GM23338 (cell line): ENCODE measurements around the gene IFT43. TPM values are rescaled to one million over a fixed set of nuclear protein-coding genes. Genes with fewer than 3 reads are reported as not detected.

ENCODE experiments used
- ATAC-seq: fragments of 200-7000 bp; cut with Tn5 transposase; 3 replicates; pipeline ENCODE4 v1.9.1; 2020
- DNase-seq: peaks from one replicate; pipeline ENCODE4 v3.0.0-alpha.2; 2015; ENCODE audit warnings: low spot score
- H2AFZ ChIP-seq: fragments of 200-600 bp; sonication (generic); 2 replicates; pipeline ENCODE4 v1.8.0; 2016; ENCODE audit warnings: antibody characterized with exemption, mild to moderate bottlenecking, moderate library complexity
- H3F3A ChIP-seq: fragments of 200-600 bp; sonication (generic); replicated peaks from 2 replicates; pipeline ENCODE4 v1.8.0; 2017; ENCODE audit warnings: antibody characterized with exemption, mixed run types, low read depth
- H3K27ac ChIP-seq: fragments of 200-600 bp; sonication (generic); 2 replicates; pipeline ENCODE4 v1.6.1; 2016; ENCODE audit warnings: low read depth
- H3K27me3 ChIP-seq: fragments of 200-600 bp; sonication (generic); 2 replicates; pipeline ENCODE4 v1.8.0; 2016; ENCODE audit warnings: mild to moderate bottlenecking, mixed run types, moderate library complexity; ENCODE audit not compliant: insufficient read depth
- H3K36me3 ChIP-seq: fragments of 200-600 bp; sonication (generic); 2 replicates; pipeline ENCODE4 v1.8.0; 2016; ENCODE audit warnings: mild to moderate bottlenecking; ENCODE audit not compliant: insufficient read depth
- H3K4me1 ChIP-seq: fragments of 200-600 bp; sonication (generic); 2 replicates; pipeline ENCODE4 v1.8.0; 2016; ENCODE audit warnings: mild to moderate bottlenecking, moderate library complexity; ENCODE audit not compliant: insufficient read depth
- H3K4me2 ChIP-seq: fragments of 200-600 bp; sonication (generic); 2 replicates; pipeline ENCODE4 v1.7.1; 2017; ENCODE audit warnings: mixed run types
- H3K4me3 ChIP-seq: fragments of 200-600 bp; sonication (generic); 2 replicates; pipeline ENCODE4 v1.6.1; 2016; ENCODE audit warnings: mixed run types
- H3K79me2 ChIP-seq: fragments of 200-600 bp; sonication (generic); replicated peaks from 2 replicates; pipeline ENCODE4 v1.8.0; 2017; ENCODE audit warnings: mild to moderate bottlenecking; ENCODE audit not compliant: insufficient read depth
- H3K9me2 ChIP-seq: fragments of 200-600 bp; sonication (generic); 2 replicates; pipeline ENCODE4 v1.8.0; 2017; ENCODE audit not compliant: insufficient read depth
- H4K20me1 ChIP-seq: fragments of 200-600 bp; sonication (generic); replicated peaks from 2 replicates; pipeline ENCODE4 v1.8.0; 2017; ENCODE audit warnings: mild to moderate bottlenecking; ENCODE audit not compliant: insufficient read depth
- H3K27ac Mint-ChIP-seq: 2 replicates; pipeline ENCODE4 v1.8.0; 2020; ENCODE audit warnings: inconsistent platforms, mild to moderate bottlenecking, moderate library complexity, mixed read lengths
- H3K27me3 Mint-ChIP-seq: 3 replicates; pipeline ENCODE4 v1.8.0; 2022; ENCODE audit warnings: low read depth, mild to moderate bottlenecking, moderate library complexity, mixed read lengths, inconsistent platforms; ENCODE audit not compliant: insufficient read depth, poor library complexity
- H3K36me3 Mint-ChIP-seq: 3 replicates; pipeline ENCODE4 v1.8.0; 2021; ENCODE audit warnings: low read depth, mild to moderate bottlenecking, inconsistent platforms, moderate library complexity, mixed read lengths
- H3K4me1 Mint-ChIP-seq: 3 replicates; pipeline ENCODE4 v1.8.0; 2020; ENCODE audit warnings: mild to moderate bottlenecking, inconsistent platforms, mixed read lengths
- H3K4me3 Mint-ChIP-seq: 3 replicates; pipeline ENCODE4 v1.8.0; 2021; ENCODE audit warnings: moderate library complexity, mild to moderate bottlenecking, inconsistent platforms, mixed read lengths
- H3K9me3 Mint-ChIP-seq: 3 replicates; pipeline ENCODE4 v1.8.0; 2020; ENCODE audit warnings: moderate library complexity, mild to moderate bottlenecking, inconsistent platforms, mixed read lengths
- CREB1 ChIP-seq: fragments of 250-450 bp; sonication (Bioruptor Pico); IDR thresholded peaks from 2 replicates; pipeline ENCODE4 v1.5.0; 2020; ENCODE audit warnings: low read depth, mild to moderate bottlenecking, moderate library complexity
- POLR2AphosphoS5 ChIP-seq: IDR thresholded peaks from 2 replicates; pipeline ENCODE4 v1.6.1; 2016; ENCODE audit warnings: antibody characterized with exemption, low read depth
- STAT1 ChIP-seq: IDR thresholded peaks from one replicate; pipeline ENCODE4 v1.6.1; 2016; ENCODE audit warnings: antibody characterized with exemption; ENCODE audit not compliant: unreplicated experiment
- ZNF114 ChIP-seq: fragments of 250-450 bp; sonication (Bioruptor Pico); IDR thresholded peaks from 2 replicates; pipeline ENCODE4 v1.5.0; 2020; ENCODE audit warnings: mild to moderate bottlenecking, moderate library complexity
- polyA plus RNA-seq: library from polyadenylated mRNA; unstranded; fragments of >200 nt; fragmentation: Nextera tagmentation; extraction: Ambion mirVana; gene quantifications from 2 replicates; pipeline ENCODE4 v1.2.1, GENCODE V29; 2016
- total RNA-seq: library from RNA; depleted of rRNA; stranded (reverse); fragments of >200 nt; shearing (Covaris generic); gene quantifications from 2 replicates; pipeline ENCODE4 v1.2.3, GENCODE V29; 2014
- TF ChIP-seq, protein P1 (sequence below): IDR thresholded peaks from one replicate; pipeline ENCODE4 v1.6.1; 2018; ENCODE audit warnings: antibody characterized with exemption; ENCODE audit not compliant: unreplicated experiment
- TF ChIP-seq, protein P2 (sequence below): IDR thresholded peaks from 2 replicates; pipeline ENCODE4 v1.6.1; 2016; ENCODE audit warnings: antibody characterized with exemption
- TF ChIP-seq, protein P3 (sequence below): fragments of 250-450 bp; sonication (Bioruptor Pico); IDR thresholded peaks from 2 replicates; pipeline ENCODE4 v1.5.0; 2020; ENCODE audit warnings: mild to moderate bottlenecking, moderate library complexity

The IFT43 gene
- total and polyA plus RNA-seq, 2 experiments from 2014 or later: 21.5 to 43.1 TPM

DNA sequence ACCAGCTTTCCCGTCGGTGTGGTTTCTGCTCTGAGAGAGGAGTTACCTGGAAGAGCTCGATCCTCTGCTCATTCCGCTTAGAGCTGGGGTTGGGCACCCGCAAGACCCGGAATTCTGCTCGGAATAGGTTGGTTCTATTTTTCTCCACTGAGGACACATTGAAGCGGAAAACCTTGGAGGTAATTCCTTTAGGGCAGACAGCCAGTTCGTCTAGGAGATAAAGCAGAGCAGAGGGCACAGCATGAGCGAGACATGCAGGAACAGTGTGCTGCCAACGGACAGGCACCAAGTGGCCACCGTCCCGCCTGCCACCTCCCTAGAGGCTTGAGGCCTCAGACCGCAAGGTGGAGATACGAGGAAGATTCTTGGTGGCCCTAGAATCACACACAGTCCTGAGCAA is 14.1 kb upstream of the IFT43 start:
- no peaks in the 10 kb centered on the region for H3K36me3 ChIP-seq
- ATAC-seq (no peak; the same call in 2 of the 3 replicates), DNase-seq (no peak)
- H3K9me2 ChIP-seq: no peaks in the 10 kb centered on the region
- no peak overlapping the region for H3K4me2 ChIP-seq
- H3K27ac Mint-ChIP-seq: no peak overlapping the region
- H3K79me2 ChIP-seq: no peaks in the 10 kb centered on the region
- H3K27me3 Mint-ChIP-seq: peaks cover 3% of the 10 kb centered on the region
- H3K27ac ChIP-seq: no peak overlapping the region
- H3K4me1 ChIP-seq: peaks cover 16% of the 10 kb centered on the region
- no peak overlapping the region for H3K4me3 ChIP-seq
- no peak overlapping the region for H2AFZ ChIP-seq
- H3K4me3 Mint-ChIP-seq: no peak overlapping the region
- H4K20me1 ChIP-seq: no peaks in the 10 kb centered on the region
- no peaks in the 10 kb centered on the region for H3F3A ChIP-seq
- H3K9me3 Mint-ChIP-seq: no peaks in the 10 kb centered on the region
- no peaks in the 10 kb centered on the region for H3K27me3 ChIP-seq
- TF ChIP-seq, protein P1, sequence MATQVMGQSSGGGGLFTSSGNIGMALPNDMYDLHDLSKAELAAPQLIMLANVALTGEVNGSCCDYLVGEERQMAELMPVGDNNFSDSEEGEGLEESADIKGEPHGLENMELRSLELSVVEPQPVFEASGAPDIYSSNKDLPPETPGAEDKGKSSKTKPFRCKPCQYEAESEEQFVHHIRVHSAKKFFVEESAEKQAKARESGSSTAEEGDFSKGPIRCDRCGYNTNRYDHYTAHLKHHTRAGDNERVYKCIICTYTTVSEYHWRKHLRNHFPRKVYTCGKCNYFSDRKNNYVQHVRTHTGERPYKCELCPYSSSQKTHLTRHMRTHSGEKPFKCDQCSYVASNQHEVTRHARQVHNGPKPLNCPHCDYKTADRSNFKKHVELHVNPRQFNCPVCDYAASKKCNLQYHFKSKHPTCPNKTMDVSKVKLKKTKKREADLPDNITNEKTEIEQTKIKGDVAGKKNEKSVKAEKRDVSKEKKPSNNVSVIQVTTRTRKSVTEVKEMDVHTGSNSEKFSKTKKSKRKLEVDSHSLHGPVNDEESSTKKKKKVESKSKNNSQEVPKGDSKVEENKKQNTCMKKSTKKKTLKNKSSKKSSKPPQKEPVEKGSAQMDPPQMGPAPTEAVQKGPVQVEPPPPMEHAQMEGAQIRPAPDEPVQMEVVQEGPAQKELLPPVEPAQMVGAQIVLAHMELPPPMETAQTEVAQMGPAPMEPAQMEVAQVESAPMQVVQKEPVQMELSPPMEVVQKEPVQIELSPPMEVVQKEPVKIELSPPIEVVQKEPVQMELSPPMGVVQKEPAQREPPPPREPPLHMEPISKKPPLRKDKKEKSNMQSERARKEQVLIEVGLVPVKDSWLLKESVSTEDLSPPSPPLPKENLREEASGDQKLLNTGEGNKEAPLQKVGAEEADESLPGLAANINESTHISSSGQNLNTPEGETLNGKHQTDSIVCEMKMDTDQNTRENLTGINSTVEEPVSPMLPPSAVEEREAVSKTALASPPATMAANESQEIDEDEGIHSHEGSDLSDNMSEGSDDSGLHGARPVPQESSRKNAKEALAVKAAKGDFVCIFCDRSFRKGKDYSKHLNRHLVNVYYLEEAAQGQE: no peak
- no peaks in the 10 kb centered on the region for H3K36me3 Mint-ChIP-seq
- H3K4me1 Mint-ChIP-seq: peaks cover 19% of the 10 kb centered on the region

- Histone ChIP-seq H3K79me2 (no peaks in the 10 kb centered on the region), H3K4me3 (no peak overlapping the region), H3K27ac (no peak overlapping the region), H3F3A (no peaks in the 10 kb centered on the region), H4K20me1 (no peaks in the 10 kb centered on the region; the same call in 1 of the 2 replicates), H3K9me2 (no peaks in the 10 kb centered on the region), H3K36me3 (no peaks in the 10 kb centered on the region), H2AFZ (no peak overlapping the region), H3K4me2 (no peak overlapping the region), H3K4me1 (peaks cover 30% of the 10 kb centered on the region), H3K27me3 (no peaks in the 10 kb centered on the region)
- H3K4me1 Mint-ChIP-seq: peaks cover 33% of the 10 kb centered on the region
- DNase-seq (peak; percentile 24), ATAC-seq (peak; percentile 19; the same call in 2 of the 3 replicates)
- H3K27ac Mint-ChIP-seq: no peak overlapping the region
- peaks cover 1% of the 10 kb centered on the region for H3K27me3 Mint-ChIP-seq
- no peaks in the 10 kb centered on the region for H3K9me3 Mint-ChIP-seq
- no peak overlapping the region for H3K4me3 Mint-ChIP-seq
- H3K36me3 Mint-ChIP-seq: no peaks in the 10 kb centered on the region
- TF ChIP-seq ZNF114 (no peak), POLR2AphosphoS5 (no peak), CREB1 (CRISPR knock-in tag) (no peak), STAT1 (no peak)
- TF ChIP-seq, protein P2, sequence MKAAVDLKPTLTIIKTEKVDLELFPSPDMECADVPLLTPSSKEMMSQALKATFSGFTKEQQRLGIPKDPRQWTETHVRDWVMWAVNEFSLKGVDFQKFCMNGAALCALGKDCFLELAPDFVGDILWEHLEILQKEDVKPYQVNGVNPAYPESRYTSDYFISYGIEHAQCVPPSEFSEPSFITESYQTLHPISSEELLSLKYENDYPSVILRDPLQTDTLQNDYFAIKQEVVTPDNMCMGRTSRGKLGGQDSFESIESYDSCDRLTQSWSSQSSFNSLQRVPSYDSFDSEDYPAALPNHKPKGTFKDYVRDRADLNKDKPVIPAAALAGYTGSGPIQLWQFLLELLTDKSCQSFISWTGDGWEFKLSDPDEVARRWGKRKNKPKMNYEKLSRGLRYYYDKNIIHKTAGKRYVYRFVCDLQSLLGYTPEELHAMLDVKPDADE: no peak
- TF ChIP-seq, protein P3, sequence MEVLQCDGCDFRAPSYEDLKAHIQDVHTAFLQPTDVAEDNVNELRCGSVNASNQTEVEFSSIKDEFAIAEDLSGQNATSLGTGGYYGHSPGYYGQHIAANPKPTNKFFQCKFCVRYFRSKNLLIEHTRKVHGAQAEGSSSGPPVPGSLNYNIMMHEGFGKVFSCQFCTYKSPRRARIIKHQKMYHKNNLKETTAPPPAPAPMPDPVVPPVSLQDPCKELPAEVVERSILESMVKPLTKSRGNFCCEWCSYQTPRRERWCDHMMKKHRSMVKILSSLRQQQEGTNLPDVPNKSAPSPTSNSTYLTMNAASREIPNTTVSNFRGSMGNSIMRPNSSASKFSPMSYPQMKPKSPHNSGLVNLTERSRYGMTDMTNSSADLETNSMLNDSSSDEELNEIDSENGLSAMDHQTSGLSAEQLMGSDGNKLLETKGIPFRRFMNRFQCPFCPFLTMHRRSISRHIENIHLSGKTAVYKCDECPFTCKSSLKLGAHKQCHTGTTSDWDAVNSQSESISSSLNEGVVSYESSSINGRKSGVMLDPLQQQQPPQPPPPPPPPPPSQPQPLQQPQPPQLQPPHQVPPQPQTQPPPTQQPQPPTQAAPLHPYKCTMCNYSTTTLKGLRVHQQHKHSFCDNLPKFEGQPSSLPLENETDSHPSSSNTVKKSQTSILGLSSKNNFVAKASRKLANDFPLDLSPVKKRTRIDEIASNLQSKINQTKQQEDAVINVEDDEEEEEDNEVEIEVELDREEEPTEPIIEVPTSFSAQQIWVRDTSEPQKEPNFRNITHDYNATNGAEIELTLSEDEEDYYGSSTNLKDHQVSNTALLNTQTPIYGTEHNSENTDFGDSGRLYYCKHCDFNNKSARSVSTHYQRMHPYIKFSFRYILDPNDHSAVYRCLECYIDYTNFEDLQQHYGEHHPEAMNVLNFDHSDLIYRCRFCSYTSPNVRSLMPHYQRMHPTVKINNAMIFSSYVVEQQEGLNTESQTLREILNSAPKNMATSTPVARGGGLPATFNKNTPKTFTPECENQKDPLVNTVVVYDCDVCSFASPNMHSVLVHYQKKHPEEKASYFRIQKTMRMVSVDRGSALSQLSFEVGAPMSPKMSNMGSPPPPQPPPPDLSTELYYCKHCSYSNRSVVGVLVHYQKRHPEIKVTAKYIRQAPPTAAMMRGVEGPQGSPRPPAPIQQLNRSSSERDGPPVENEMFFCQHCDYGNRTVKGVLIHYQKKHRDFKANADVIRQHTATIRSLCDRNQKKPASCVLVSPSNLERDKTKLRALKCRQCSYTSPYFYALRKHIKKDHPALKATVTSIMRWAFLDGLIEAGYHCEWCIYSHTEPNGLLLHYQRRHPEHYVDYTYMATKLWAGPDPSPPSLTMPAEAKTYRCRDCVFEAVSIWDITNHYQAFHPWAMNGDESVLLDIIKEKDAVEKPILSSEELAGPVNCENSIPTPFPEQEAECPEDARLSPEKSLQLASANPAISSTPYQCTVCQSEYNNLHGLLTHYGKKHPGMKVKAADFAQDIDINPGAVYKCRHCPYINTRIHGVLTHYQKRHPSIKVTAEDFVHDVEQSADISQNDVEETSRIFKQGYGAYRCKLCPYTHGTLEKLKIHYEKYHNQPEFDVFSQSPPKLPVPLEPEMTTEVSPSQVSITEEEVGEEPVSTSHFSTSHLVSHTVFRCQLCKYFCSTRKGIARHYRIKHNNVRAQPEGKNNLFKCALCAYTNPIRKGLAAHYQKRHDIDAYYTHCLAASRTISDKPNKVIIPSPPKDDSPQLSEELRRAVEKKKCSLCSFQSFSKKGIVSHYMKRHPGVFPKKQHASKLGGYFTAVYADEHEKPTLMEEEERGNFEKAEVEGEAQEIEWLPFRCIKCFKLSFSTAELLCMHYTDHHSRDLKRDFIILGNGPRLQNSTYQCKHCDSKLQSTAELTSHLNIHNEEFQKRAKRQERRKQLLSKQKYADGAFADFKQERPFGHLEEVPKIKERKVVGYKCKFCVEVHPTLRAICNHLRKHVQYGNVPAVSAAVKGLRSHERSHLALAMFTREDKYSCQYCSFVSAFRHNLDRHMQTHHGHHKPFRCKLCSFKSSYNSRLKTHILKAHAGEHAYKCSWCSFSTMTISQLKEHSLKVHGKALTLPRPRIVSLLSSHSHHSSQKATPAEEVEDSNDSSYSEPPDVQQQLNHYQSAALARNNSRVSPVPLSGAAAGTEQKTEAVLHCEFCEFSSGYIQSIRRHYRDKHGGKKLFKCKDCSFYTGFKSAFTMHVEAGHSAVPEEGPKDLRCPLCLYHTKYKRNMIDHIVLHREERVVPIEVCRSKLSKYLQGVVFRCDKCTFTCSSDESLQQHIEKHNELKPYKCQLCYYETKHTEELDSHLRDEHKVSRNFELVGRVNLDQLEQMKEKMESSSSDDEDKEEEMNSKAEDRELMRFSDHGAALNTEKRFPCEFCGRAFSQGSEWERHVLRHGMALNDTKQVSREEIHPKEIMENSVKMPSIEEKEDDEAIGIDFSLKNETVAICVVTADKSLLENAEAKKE (CRISPR knock-in tag): no peak
These were observed 12.7 kb upstream of the IFT43 start for GRCh38 chr14:75972801-75973421.
